ENCODE results near the gene BICD1. TPM values are rescaled to one million over a fixed set of nuclear protein-coding genes. Genes with fewer than 3 reads are reported as not detected.

BICD1 gene
- total and polyA plus RNA-seq, 2 experiments from 2014 or later, result 59.3 to 83.6 TPM

DNA sequence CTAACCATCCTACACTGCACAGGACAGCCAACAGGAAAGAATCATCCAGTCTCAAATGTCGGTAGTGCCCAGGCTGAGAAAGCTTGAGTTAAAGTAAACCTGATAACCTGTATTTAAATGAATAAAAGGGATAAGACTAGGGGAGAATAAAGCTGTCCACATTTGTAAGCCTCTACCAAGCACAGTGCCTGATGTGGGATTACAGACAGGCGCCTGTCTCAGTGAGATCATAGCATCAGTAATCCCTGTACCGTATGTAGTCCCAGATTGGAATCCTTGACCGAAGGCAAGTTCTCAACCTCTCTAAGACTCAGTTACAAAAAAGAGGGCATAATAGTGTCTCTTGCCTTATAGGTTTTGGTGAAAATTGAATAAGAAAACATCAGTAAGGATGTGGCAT lies 59.9 kb downstream of the BICD1 start:
- Histone ChIP-seq H2AFZ (no peak overlapping the region), H3K4me2 (no peak overlapping the region), H3K36me3 (ENCODE audit: insufficient read depth) (no peaks in the 10 kb centered on the region), H3K27ac (ENCODE audit: low read depth) (no peak overlapping the region), H3K9me2 (ENCODE audit: insufficient read depth) (no peaks in the 10 kb centered on the region), H3K27me3 (ENCODE audit: insufficient read depth) (no peaks in the 10 kb centered on the region), H4K20me1 (replicated peaks; ENCODE audit: insufficient read depth) (peaks cover under 1% of the 10 kb centered on the region; the same call in 1 of the 2 replicates), H3K4me3 (no peak overlapping the region), H3K79me2 (replicated peaks; ENCODE audit: insufficient read depth) (peaks cover 93% of the 10 kb centered on the region), H3F3A (replicated peaks; ENCODE audit: low read depth) (0 out of 2 replicates have a peak, but pooled peaks cover 3% of the 10 kb centered on the region), H3K4me1 (ENCODE audit: insufficient read depth) (peaks cover 18% of the 10 kb centered on the region)
- ATAC-seq, result no peak
- Mint-ChIP-seq H3K4me3 (no peak overlapping the region), H3K36me3 (ENCODE audit: low read depth) (peaks cover 10% of the 10 kb centered on the region; the same call in 1 of the 3 replicates), H3K9me3 (no peaks in the 10 kb centered on the region), H3K4me1 (peaks cover 14% of the 10 kb centered on the region), H3K27me3 (ENCODE audit: insufficient read depth, low read depth, poor library complexity) (peaks cover 3% of the 10 kb centered on the region), H3K27ac (no peak overlapping the region)
- TF ChIP-seq, protein P1, sequence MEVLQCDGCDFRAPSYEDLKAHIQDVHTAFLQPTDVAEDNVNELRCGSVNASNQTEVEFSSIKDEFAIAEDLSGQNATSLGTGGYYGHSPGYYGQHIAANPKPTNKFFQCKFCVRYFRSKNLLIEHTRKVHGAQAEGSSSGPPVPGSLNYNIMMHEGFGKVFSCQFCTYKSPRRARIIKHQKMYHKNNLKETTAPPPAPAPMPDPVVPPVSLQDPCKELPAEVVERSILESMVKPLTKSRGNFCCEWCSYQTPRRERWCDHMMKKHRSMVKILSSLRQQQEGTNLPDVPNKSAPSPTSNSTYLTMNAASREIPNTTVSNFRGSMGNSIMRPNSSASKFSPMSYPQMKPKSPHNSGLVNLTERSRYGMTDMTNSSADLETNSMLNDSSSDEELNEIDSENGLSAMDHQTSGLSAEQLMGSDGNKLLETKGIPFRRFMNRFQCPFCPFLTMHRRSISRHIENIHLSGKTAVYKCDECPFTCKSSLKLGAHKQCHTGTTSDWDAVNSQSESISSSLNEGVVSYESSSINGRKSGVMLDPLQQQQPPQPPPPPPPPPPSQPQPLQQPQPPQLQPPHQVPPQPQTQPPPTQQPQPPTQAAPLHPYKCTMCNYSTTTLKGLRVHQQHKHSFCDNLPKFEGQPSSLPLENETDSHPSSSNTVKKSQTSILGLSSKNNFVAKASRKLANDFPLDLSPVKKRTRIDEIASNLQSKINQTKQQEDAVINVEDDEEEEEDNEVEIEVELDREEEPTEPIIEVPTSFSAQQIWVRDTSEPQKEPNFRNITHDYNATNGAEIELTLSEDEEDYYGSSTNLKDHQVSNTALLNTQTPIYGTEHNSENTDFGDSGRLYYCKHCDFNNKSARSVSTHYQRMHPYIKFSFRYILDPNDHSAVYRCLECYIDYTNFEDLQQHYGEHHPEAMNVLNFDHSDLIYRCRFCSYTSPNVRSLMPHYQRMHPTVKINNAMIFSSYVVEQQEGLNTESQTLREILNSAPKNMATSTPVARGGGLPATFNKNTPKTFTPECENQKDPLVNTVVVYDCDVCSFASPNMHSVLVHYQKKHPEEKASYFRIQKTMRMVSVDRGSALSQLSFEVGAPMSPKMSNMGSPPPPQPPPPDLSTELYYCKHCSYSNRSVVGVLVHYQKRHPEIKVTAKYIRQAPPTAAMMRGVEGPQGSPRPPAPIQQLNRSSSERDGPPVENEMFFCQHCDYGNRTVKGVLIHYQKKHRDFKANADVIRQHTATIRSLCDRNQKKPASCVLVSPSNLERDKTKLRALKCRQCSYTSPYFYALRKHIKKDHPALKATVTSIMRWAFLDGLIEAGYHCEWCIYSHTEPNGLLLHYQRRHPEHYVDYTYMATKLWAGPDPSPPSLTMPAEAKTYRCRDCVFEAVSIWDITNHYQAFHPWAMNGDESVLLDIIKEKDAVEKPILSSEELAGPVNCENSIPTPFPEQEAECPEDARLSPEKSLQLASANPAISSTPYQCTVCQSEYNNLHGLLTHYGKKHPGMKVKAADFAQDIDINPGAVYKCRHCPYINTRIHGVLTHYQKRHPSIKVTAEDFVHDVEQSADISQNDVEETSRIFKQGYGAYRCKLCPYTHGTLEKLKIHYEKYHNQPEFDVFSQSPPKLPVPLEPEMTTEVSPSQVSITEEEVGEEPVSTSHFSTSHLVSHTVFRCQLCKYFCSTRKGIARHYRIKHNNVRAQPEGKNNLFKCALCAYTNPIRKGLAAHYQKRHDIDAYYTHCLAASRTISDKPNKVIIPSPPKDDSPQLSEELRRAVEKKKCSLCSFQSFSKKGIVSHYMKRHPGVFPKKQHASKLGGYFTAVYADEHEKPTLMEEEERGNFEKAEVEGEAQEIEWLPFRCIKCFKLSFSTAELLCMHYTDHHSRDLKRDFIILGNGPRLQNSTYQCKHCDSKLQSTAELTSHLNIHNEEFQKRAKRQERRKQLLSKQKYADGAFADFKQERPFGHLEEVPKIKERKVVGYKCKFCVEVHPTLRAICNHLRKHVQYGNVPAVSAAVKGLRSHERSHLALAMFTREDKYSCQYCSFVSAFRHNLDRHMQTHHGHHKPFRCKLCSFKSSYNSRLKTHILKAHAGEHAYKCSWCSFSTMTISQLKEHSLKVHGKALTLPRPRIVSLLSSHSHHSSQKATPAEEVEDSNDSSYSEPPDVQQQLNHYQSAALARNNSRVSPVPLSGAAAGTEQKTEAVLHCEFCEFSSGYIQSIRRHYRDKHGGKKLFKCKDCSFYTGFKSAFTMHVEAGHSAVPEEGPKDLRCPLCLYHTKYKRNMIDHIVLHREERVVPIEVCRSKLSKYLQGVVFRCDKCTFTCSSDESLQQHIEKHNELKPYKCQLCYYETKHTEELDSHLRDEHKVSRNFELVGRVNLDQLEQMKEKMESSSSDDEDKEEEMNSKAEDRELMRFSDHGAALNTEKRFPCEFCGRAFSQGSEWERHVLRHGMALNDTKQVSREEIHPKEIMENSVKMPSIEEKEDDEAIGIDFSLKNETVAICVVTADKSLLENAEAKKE (CRISPR knock-in tag; IDR thresholded peaks at IDR 0.05), result no peak
- TF ChIP-seq NANOG (IDR thresholded peaks at IDR 0.05; ENCODE audit: borderline replicate concordance) (no peak), CTCF (conservative IDR thresholded peaks at IDR 0.05; ENCODE audit: low read depth in 2 of 2) (no peak), POLR2AphosphoS5 (IDR thresholded peaks at IDR 0.05; ENCODE audit: low read depth) (no peak), ZNF331 (CRISPR knock-in tag; IDR thresholded peaks at IDR 0.05; ENCODE audit: low read depth) (no peak), REST (IDR thresholded peaks at IDR 0.05; ENCODE audit: unreplicated experiment) (no peak), JUNB (IDR thresholded peaks at IDR 0.05; ENCODE audit: unreplicated experiment) (no peak), ZNF114 (CRISPR knock-in tag; IDR thresholded peaks at IDR 0.05) (no peak), ETS1 (IDR thresholded peaks at IDR 0.05) (no peak), EZH2 (IDR thresholded peaks at IDR 0.05; ENCODE audit: low read depth, unreplicated experiment) (no peak)
- DNase-seq (ENCODE audit: low spot score), result no peak
